Endothelial cell of umbilical vein (primary cell): ENCODE measurements around the gene SHCBP1L.
"Not testable (repeated sequence)": the region's sequence is repeated elsewhere in the genome, so short reads cannot be mapped to it uniquely, and the experiment has no call there.

Source experiments
- EZH2 ChIP-seq: IDR thresholded peaks from 2 replicates; pipeline ENCODE4 v1.6.1; 2012; ENCODE audit warnings: borderline replicate concordance, low read depth, mild to moderate bottlenecking, moderate library complexity, low read length, inconsistent platforms; ENCODE audit not compliant: severe bottlenecking
- FOS ChIP-seq: IDR thresholded peaks from 2 replicates; pipeline ENCODE4 v1.6.1; 2011; ENCODE audit warnings: mild to moderate bottlenecking, low read length, moderate library complexity, borderline replicate concordance; ENCODE audit not compliant: insufficient read depth
- POLR2A ChIP-seq: IDR thresholded peaks from 2 replicates; pipeline ENCODE4 v1.6.1; 2012; ENCODE audit warnings: low read depth, mild to moderate bottlenecking, control low read depth, low read length
- POLR2AphosphoS5 ChIP-seq: IDR thresholded peaks from 2 replicates; pipeline ENCODE4 v1.6.1; 2012; ENCODE audit warnings: low read depth, mild to moderate bottlenecking, control low read depth, low read length, moderate library complexity; ENCODE audit not compliant: insufficient read depth
- TF ChIP-seq, protein P1 (sequence below), 2 donors: IDR thresholded peaks; 1 replicate in 1 of 2; 2 replicates in 1 of 2; pipeline ENCODE4 v1.5.1; 2011; ENCODE audit warnings: low read length in 2 of 2, mild to moderate bottlenecking in 2 of 2, moderate library complexity in 2 of 2, control low read depth in 1 of 2, inconsistent platforms in 1 of 2, low read depth in 1 of 2; ENCODE audit not compliant: insufficient read depth in 1 of 2; ENCODE audit errors: extremely low read depth in 1 of 2
- TF ChIP-seq, protein P2 (sequence below): IDR thresholded peaks from 2 replicates; pipeline ENCODE4 v1.6.1; 2011; ENCODE audit not compliant: insufficient read depth, insufficient read length

DNA sequence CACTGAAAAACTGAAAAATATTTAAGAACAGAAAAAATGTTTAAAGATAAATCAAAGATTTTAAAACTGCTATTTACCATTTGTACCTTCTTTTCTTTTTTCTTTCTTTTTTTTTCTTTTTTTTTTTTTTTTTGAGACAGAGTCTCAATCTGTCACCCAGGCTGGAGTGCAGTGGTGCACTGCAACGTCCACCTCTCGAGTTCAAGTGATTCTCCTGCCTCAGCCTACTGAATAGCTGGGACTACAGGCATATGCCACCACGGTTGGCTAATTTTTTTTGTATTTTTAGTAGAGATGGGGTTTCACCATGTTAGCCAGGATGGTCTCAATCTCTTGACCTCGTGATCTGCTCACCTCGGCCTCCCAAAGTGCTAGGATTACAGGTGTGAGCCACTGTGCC is 51.0 kb downstream of the SHCBP1L start:
- TF ChIP-seq, protein P1, sequence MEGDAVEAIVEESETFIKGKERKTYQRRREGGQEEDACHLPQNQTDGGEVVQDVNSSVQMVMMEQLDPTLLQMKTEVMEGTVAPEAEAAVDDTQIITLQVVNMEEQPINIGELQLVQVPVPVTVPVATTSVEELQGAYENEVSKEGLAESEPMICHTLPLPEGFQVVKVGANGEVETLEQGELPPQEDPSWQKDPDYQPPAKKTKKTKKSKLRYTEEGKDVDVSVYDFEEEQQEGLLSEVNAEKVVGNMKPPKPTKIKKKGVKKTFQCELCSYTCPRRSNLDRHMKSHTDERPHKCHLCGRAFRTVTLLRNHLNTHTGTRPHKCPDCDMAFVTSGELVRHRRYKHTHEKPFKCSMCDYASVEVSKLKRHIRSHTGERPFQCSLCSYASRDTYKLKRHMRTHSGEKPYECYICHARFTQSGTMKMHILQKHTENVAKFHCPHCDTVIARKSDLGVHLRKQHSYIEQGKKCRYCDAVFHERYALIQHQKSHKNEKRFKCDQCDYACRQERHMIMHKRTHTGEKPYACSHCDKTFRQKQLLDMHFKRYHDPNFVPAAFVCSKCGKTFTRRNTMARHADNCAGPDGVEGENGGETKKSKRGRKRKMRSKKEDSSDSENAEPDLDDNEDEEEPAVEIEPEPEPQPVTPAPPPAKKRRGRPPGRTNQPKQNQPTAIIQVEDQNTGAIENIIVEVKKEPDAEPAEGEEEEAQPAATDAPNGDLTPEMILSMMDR (IDR thresholded peaks at IDR 0.05; ENCODE audit: extremely low read depth in 1 of 2, insufficient read depth in 1 of 2, low read depth in 1 of 2, low read length in 2 of 2), result not testable (repeated sequence)
- TF ChIP-seq POLR2A, EZH2, POLR2AphosphoS5, FOS: not testable (repeated sequence)
- TF ChIP-seq, protein P2, sequence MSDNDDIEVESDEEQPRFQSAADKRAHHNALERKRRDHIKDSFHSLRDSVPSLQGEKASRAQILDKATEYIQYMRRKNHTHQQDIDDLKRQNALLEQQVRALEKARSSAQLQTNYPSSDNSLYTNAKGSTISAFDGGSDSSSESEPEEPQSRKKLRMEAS, result not testable (repeated sequence)
